DND-41 (cell line): ENCODE measurements around the gene ZDHHC18.

Experiments
- ATAC-seq: fragments of 200-7000 bp; cut with Tn5 transposase; 3 replicates; pipeline ENCODE4 v1.9.1; 2021; ENCODE audit warnings: low read depth; ENCODE audit not compliant: insufficient read depth
- DNase-seq: peaks from one replicate; pipeline ENCODE4 v3.0.0-alpha.2; 2020
- H2AFZ ChIP-seq: 2 replicates; pipeline ENCODE4 v1.6.0; 2012; ENCODE audit warnings: low read depth, low read length
- H3K27ac ChIP-seq: 2 replicates; pipeline ENCODE4 v1.5.1; 2012; ENCODE audit warnings: low read length, inconsistent platforms
- H3K27me3 ChIP-seq: fragments of 200-600 bp; sonication (generic); 2 replicates; pipeline ENCODE4 v1.6.0; 2012; ENCODE audit warnings: low read length, mild to moderate bottlenecking, inconsistent platforms; ENCODE audit not compliant: insufficient read depth, poor library complexity
- H3K36me3 ChIP-seq: 2 replicates; pipeline ENCODE4 v1.5.1; 2012; ENCODE audit warnings: low read length, inconsistent platforms; ENCODE audit not compliant: insufficient read depth
- H3K4me1 ChIP-seq: 2 replicates; pipeline ENCODE4 v1.5.1; 2012; ENCODE audit warnings: mild to moderate bottlenecking, low read length; ENCODE audit not compliant: insufficient read depth
- H3K4me2 ChIP-seq: 2 replicates; pipeline ENCODE4 v1.6.0; 2012; ENCODE audit warnings: mild to moderate bottlenecking, moderate library complexity, low read length, inconsistent platforms; ENCODE audit not compliant: insufficient read depth
- H3K4me3 ChIP-seq, 2 experiments: fragments of 200-600 bp in 1 of 2; shearing (Covaris generic) in 1 of 2; 2 replicates each; pipeline ENCODE4 v1.5.1; 2012 to 2016; ENCODE audit warnings: inconsistent platforms in 2 of 2, low read length in 2 of 2, mild to moderate bottlenecking in 2 of 2, low read depth in 1 of 2, moderate library complexity in 1 of 2
- H3K79me2 ChIP-seq: 2 replicates; pipeline ENCODE4 v1.6.0; 2012; ENCODE audit warnings: low read length, inconsistent platforms; ENCODE audit not compliant: insufficient read depth
- H3K9ac ChIP-seq: 2 replicates; pipeline ENCODE4 v1.6.0; 2012; ENCODE audit warnings: low read depth, mild to moderate bottlenecking, inconsistent platforms, low read length, moderate library complexity
- H3K9me3 ChIP-seq: 2 replicates; pipeline ENCODE4 v1.5.1; 2012; ENCODE audit warnings: low read length, moderate library complexity, mild to moderate bottlenecking, inconsistent platforms; ENCODE audit not compliant: insufficient read depth, severe bottlenecking
- H4K20me1 ChIP-seq: 2 replicates; pipeline ENCODE4 v1.6.0; 2012; ENCODE audit warnings: low read length; ENCODE audit not compliant: insufficient read depth
- CTCF ChIP-seq: IDR thresholded peaks from 2 replicates; pipeline ENCODE4 v1.5.1; 2012; ENCODE audit warnings: borderline replicate concordance, low read length, moderate library complexity, mild to moderate bottlenecking; ENCODE audit not compliant: poor library complexity, severe bottlenecking; ENCODE audit errors: extremely low read depth
- EZH2 ChIP-seq: IDR thresholded peaks from 3 replicates; pipeline ENCODE4 v1.6.1; 2012; ENCODE audit warnings: borderline replicate concordance, low read depth, mild to moderate bottlenecking, moderate library complexity, low read length, inconsistent platforms; ENCODE audit not compliant: severe bottlenecking

Gene ZDHHC18

DNA sequence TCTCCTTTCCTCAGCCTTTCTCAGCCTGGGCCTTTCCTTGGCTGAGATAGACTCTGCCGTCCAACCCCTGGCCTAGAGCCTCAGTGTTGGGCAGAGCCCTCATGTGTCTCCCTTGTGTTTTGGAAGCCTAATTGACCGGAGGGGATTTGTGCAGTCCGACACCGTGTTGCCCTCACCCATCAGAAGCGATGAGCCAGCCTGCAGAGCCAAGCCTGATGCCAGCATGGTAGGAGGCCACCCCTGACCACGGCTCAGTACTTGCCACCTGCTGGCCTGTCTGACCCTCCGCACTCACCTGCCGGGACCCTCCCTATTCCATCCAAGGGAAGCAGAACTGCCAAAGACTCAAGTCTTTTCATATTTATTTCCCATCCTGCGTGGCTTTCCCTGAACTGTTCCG, 27.1 kb downstream of the ZDHHC18 start:
- Histone ChIP-seq H3K79me2 (no peaks in the 10 kb centered on the region), H4K20me1 (no peaks in the 10 kb centered on the region), H3K9me3 (no peaks in the 10 kb centered on the region), H3K4me3 (no peak overlapping the region), H3K27me3 (no peaks in the 10 kb centered on the region), H3K36me3 (peaks cover 69% of the 10 kb centered on the region), H2AFZ (no peak overlapping the region), H3K4me2 (no peak overlapping the region), H3K4me1 (no peaks in the 10 kb centered on the region), H3K27ac (no peak overlapping the region), H3K9ac (no peak overlapping the region)
- no peak for ATAC-seq
- no peak for DNase-seq
- TF ChIP-seq CTCF (no peak), EZH2 (no peak)

- H3K4me1 ChIP-seq: no peaks in the 10 kb centered on the region
- no peaks in the 10 kb centered on the region for H3K27me3 ChIP-seq
- H3K36me3 ChIP-seq: peaks cover 56% of the 10 kb centered on the region
- no peak overlapping the region for H3K4me2 ChIP-seq
- no peak overlapping the region for H2AFZ ChIP-seq
- no peak overlapping the region for H3K4me3 ChIP-seq
- no peaks in the 10 kb centered on the region for H4K20me1 ChIP-seq
- no peak for ATAC-seq
- DNase-seq: no peak
- H3K27ac ChIP-seq: no peak overlapping the region
- H3K9me3 ChIP-seq: no peaks in the 10 kb centered on the region
- TF ChIP-seq EZH2 (no peak), CTCF (no peak)
- no peaks in the 10 kb centered on the region for H3K79me2 ChIP-seq
- no peak overlapping the region for H3K9ac ChIP-seq
Measured at GRCh38 chr1:26854906-26855305, 28.4 kb downstream of the ZDHHC18 start.

DNA sequence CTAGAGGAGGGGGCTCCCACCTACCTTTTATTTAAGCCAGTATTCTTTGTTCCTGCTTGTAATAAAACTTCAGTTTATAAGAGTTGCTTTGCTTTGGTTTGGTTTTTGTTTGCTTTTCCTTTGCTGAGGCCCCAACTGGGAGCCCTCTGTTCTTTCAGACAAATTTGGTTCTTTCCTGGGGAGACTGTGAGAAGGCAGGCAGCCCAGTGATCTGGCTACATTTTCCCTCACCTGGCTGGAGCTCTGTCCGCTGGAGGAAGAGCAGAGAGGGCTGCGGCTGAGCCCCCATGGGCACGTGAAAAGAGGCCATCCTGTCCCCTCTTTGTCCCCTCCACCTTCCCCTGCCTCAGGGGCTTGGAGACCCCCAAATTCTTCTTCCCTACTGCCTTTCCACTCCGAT, 29.1 kb downstream of the ZDHHC18 start:
- Histone ChIP-seq H3K27me3 (no peaks in the 10 kb centered on the region), H3K79me2 (no peaks in the 10 kb centered on the region), H3K9me3 (no peaks in the 10 kb centered on the region), H2AFZ (no peak overlapping the region), H3K36me3 (peaks cover 49% of the 10 kb centered on the region), H4K20me1 (no peaks in the 10 kb centered on the region), H3K27ac (no peak overlapping the region), H3K4me2 (no peak overlapping the region), H3K4me1 (no peaks in the 10 kb centered on the region), H3K9ac (no peak overlapping the region), H3K4me3 (no peak overlapping the region)
- ATAC-seq: no peak
- TF ChIP-seq EZH2: no peak
- no peak for TF ChIP-seq CTCF
- DNase-seq: no peak

- Histone ChIP-seq H3K27ac (no peak overlapping the region), H3K9me3 (no peaks in the 10 kb centered on the region), H2AFZ (no peak overlapping the region), H3K36me3 (peaks cover 43% of the 10 kb centered on the region), H4K20me1 (no peaks in the 10 kb centered on the region), H3K4me2 (no peak overlapping the region), H3K4me3 (no peak overlapping the region), H3K9ac (no peak overlapping the region), H3K27me3 (no peaks in the 10 kb centered on the region), H3K79me2 (no peaks in the 10 kb centered on the region), H3K4me1 (no peaks in the 10 kb centered on the region)
- ATAC-seq (no peak), DNase-seq (no peak)
- TF ChIP-seq EZH2 (no peak), CTCF (no peak)
Measured at GRCh38 chr1:26856181-26856580, 29.7 kb downstream of the ZDHHC18 start.
